Vagina (tissue), 2 donors: Measurements from ENCODE around the gene FAM50B. TPM values are rescaled to one million over a fixed set of nuclear protein-coding genes. Genes with fewer than 3 reads are reported as not detected.

ENCODE experiments used
- DNase-seq, 2 donors: peaks; one replicate each; pipeline ENCODE4 v3.0.0-alpha.2; 2017; ENCODE audit errors: extremely low spot score in 2 of 2
- H3K27ac ChIP-seq: fragments of 200-600 bp; sonication (generic); one replicate; pipeline ENCODE4 v1.5.1; 2019
- H3K27me3 ChIP-seq: fragments of 200-600 bp; sonication (generic); one replicate; pipeline ENCODE4 v1.5.1; 2019
- H3K36me3 ChIP-seq, 2 donors: fragments of 200-600 bp; sonication (generic); one replicate each; pipeline ENCODE4 v1.5.1; 2017 to 2019
- H3K4me1 ChIP-seq: fragments of 200-600 bp; sonication (generic); one replicate; pipeline ENCODE4 v1.5.1; 2019
- H3K4me3 ChIP-seq, 2 donors: fragments of 200-600 bp; sonication (generic); 1 replicate in 1 of 2; 2 replicates in 1 of 2; pipeline ENCODE4 v1.5.1; 2016 to 2019
- H3K9me3 ChIP-seq: fragments of 200-600 bp; sonication (generic); one replicate; pipeline ENCODE4 v1.5.1; 2019
- POLR2A ChIP-seq, 2 donors: fragments of 450-650 bp; IDR thresholded peaks; one replicate each; pipeline ENCODE4 v1.6.1; 2017; ENCODE audit warnings: antibody characterized with exemption in 2 of 2, mild to moderate bottlenecking in 2 of 2, moderate library complexity in 2 of 2
- POLR2AphosphoS5 ChIP-seq, 2 donors: sonication (generic); formaldehyde crosslinking; IDR thresholded peaks; one replicate each; pipeline ENCODE4 v1.9.0; 2017; ENCODE audit warnings: antibody characterized with exemption in 2 of 2, mild to moderate bottlenecking in 2 of 2, low read depth in 1 of 2; ENCODE audit not compliant: insufficient read depth in 1 of 2
- intact Hi-C: fragments of 100-400 bp; cut with DNase I; formaldehyde crosslinking; loops from one replicate; pipeline ENCODE4 v1.15.1; 2023
- total RNA-seq: library from RNA; depleted of rRNA; stranded (reverse); fragments of >200 nt; gene quantifications from one replicate; pipeline ENCODE4 v1.2.3, GENCODE V29; 2016
- TF ChIP-seq, protein P1 (sequence below), 3 experiments: fragments of 450-650 bp in 2 of 3; fragments of 200-600 bp in 1 of 3; sonication (generic) in 1 of 3; IDR thresholded peaks; one replicate each; pipeline ENCODE4 v1.5.1; 2017 to 2019; ENCODE audit warnings: antibody characterized with exemption in 3 of 3, mild to moderate bottlenecking in 2 of 3, moderate library complexity in 2 of 3

FAM50B gene, protein sequence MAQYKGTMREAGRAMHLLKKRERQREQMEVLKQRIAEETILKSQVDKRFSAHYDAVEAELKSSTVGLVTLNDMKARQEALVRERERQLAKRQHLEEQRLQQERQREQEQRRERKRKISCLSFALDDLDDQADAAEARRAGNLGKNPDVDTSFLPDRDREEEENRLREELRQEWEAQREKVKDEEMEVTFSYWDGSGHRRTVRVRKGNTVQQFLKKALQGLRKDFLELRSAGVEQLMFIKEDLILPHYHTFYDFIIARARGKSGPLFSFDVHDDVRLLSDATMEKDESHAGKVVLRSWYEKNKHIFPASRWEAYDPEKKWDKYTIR
- 4.9 TPM for total RNA-seq

- no peaks in the 10 kb centered on the region for H3K9me3 ChIP-seq
- peak within 1 kb of the TSS; percentile 67 for H3K27ac ChIP-seq
- peak within 1 kb of the TSS; percentile 44 to 52 for H3K4me3 ChIP-seq
- intact Hi-C loops, result loop anchor here (5.0 kb wide), 1 partner anchor 97 kb away; the partner anchor contains the start of gene PXDC1
- no peaks in the 10 kb centered on the region for H3K27me3 ChIP-seq
- DNase-seq, result peak in 1 of 2 donors; percentile 92
- no peaks in the 10 kb centered on the region for H3K36me3 ChIP-seq
- H3K4me1 ChIP-seq, result no peaks in the 10 kb centered on the region
- TF ChIP-seq, protein P1, sequence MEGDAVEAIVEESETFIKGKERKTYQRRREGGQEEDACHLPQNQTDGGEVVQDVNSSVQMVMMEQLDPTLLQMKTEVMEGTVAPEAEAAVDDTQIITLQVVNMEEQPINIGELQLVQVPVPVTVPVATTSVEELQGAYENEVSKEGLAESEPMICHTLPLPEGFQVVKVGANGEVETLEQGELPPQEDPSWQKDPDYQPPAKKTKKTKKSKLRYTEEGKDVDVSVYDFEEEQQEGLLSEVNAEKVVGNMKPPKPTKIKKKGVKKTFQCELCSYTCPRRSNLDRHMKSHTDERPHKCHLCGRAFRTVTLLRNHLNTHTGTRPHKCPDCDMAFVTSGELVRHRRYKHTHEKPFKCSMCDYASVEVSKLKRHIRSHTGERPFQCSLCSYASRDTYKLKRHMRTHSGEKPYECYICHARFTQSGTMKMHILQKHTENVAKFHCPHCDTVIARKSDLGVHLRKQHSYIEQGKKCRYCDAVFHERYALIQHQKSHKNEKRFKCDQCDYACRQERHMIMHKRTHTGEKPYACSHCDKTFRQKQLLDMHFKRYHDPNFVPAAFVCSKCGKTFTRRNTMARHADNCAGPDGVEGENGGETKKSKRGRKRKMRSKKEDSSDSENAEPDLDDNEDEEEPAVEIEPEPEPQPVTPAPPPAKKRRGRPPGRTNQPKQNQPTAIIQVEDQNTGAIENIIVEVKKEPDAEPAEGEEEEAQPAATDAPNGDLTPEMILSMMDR (IDR thresholded peaks at IDR 0.05), result peak; percentile 88 to 97 (median 95)
- TF ChIP-seq POLR2AphosphoS5 (IDR thresholded peaks at IDR 0.05; ENCODE audit: insufficient read depth in 1 of 2, low read depth in 1 of 2) (peak; percentile 66 to 67), POLR2A (IDR thresholded peaks at IDR 0.05) (no peak)
Observed at GRCh38 chr6:3848925-3849605, at the start of gene FAM50B. FAM50B (plus strand) TSS chr6:3849373; CDS start chr6:3849812, 439 bp downstream.

DNA sequence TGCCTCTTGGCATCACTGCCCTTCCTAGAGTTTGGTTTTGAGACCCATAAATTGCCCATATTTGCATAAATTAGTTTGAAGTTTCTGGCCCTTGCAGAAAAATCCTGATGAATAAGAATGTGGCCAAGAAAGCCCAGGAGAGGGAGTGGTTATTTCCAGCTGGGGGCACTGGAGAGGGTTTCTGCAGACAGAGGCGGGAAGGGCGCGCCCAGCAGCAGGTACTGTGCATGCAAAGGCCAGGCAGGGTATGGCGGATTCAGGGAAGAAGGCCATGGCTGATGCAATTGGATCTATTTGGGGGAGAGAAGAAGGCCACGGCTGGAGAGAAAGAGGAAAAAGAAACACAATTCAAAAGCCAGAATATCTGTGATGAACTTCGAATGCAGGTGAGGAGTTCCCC is 49.5 kb upstream of the FAM50B start:
- H3K4me3 ChIP-seq, result no peak overlapping the region
- no peak overlapping the region for H3K27ac ChIP-seq
- intact Hi-C loops, result loop anchor here (5.0 kb wide), 1 partner anchor 942 kb away; no protein-coding TSS in a partner anchor
- H3K36me3 ChIP-seq, result no peaks in the 10 kb centered on the region
- no peak for DNase-seq
- peaks cover 27% of the 10 kb centered on the region for H3K4me1 ChIP-seq
- no peak for TF ChIP-seq POLR2A (IDR thresholded peaks at IDR 0.05)
- TF ChIP-seq, protein P1 (IDR thresholded peaks at IDR 0.05), result no peak
- TF ChIP-seq POLR2AphosphoS5 (IDR thresholded peaks at IDR 0.05; ENCODE audit: insufficient read depth in 1 of 2, low read depth in 1 of 2), result no peak
- H3K27me3 ChIP-seq, result no peaks in the 10 kb centered on the region
- no peaks in the 10 kb centered on the region for H3K9me3 ChIP-seq

DNA sequence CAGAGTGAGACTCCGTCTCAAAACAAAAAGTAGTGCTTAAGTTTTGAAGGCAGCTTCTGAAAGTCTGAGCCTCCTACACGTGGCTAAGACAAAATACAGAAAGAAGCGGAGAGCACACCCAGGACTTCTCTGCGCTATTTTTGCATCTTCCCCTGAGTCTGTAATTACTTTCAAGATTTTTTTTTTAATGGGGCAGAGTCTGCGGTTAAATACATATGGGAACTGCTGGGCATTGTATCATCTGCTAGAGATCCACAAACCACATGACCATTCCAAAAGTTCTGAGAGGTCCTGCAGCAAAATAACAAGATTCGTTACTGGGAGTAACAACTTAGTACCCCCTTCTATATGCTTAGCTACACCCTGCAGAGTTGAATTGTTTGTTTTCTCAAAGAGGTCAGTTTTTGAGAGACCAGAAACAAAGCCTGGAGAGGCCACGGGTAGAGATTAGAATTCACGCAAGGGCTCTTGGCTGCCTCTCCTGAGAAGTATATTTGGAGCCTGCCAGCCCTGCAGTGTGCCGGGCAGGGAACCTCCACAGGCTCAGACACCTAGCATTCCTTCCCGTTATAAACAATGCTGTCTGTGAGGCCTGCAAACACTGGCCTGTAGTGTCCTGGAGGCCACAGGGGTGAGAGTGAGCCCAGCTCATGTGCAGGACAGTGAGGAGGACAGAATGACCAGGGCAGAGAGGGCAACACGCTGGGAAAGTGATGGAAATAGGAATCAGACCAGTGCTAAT is 48.2 kb upstream of the FAM50B start:
- no peak for DNase-seq
- no peak overlapping the region for H3K27ac ChIP-seq
- intact Hi-C loops, result loop anchor here (5.0 kb wide), 1 partner anchor 944 kb away; no protein-coding TSS in a partner anchor
- no peaks in the 10 kb centered on the region for H3K36me3 ChIP-seq
- no peaks in the 10 kb centered on the region for H3K27me3 ChIP-seq
- no peaks in the 10 kb centered on the region for H3K9me3 ChIP-seq
- H3K4me1 ChIP-seq, result peaks cover 24% of the 10 kb centered on the region
- H3K4me3 ChIP-seq, result no peak overlapping the region
- TF ChIP-seq POLR2AphosphoS5 (IDR thresholded peaks at IDR 0.05; ENCODE audit: insufficient read depth in 1 of 2, low read depth in 1 of 2), result no peak
- TF ChIP-seq, protein P1 (IDR thresholded peaks at IDR 0.05), result no peak

DNA sequence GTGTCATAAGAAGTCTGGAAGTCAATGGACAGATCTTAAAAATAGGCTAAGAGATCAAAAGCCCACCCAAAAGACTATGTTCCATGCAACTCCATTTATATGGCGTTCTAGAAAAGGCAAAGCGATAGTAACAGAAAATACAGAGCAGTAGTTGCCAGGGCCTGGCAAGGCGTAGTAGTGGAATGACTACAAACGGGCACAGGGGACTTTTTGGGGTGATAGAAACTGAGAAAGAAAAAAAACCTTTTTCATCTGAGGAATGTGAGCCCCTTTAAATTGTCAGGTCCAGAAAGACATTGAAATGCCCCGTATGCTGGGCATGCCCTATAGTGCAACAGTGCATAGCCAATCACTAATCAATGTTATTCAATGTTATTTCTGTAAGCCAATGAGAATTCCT is 47.2 kb upstream of the FAM50B start:
- Histone ChIP-seq H3K27me3 (no peaks in the 10 kb centered on the region), H3K4me1 (peaks cover 18% of the 10 kb centered on the region)
- intact Hi-C loops, result loop anchor here (5.0 kb wide), 1 partner anchor 945 kb away; no protein-coding TSS in a partner anchor

More for the DNA sequence above, 47.2 kb upstream of the FAM50B start:
- TF ChIP-seq POLR2A (IDR thresholded peaks at IDR 0.05), result no peak
- TF ChIP-seq, protein P1 (IDR thresholded peaks at IDR 0.05), result no peak
- no peak for TF ChIP-seq POLR2AphosphoS5 (IDR thresholded peaks at IDR 0.05; ENCODE audit: insufficient read depth in 1 of 2, low read depth in 1 of 2)
- H3K36me3 ChIP-seq, result no peaks in the 10 kb centered on the region
- H3K4me3 ChIP-seq, result no peak overlapping the region
- H3K27ac ChIP-seq, result no peak overlapping the region
- DNase-seq, result no peak
- no peaks in the 10 kb centered on the region for H3K9me3 ChIP-seq
